Fibroblast of lung (primary cell): ENCODE measurements around the gene ETS1. TPM values are rescaled to one million over a fixed set of nuclear protein-coding genes. Genes with fewer than 3 reads are reported as not detected.

Experiments
- DNase-seq, 2 donors: peaks; one replicate each; pipeline versions ENCODE4 v3.0.0 to v3.0.0-alpha.2; 2010; ENCODE audit warnings: low read depth in 2 of 2
- H2AFZ ChIP-seq: 2 replicates; pipeline ENCODE4 v1.5.1; 2012; ENCODE audit warnings: low read length, control low read depth, inconsistent platforms
- H3K27ac ChIP-seq: 2 replicates; pipeline ENCODE4 v1.5.1; 2011; ENCODE audit warnings: low read length, control low read depth; ENCODE audit not compliant: insufficient read depth
- H3K27me3 ChIP-seq: 2 replicates; pipeline ENCODE4 v1.5.1; 2011; ENCODE audit warnings: mild to moderate bottlenecking, low read length; ENCODE audit not compliant: control insufficient read depth, insufficient read depth
- H3K36me3 ChIP-seq: 2 replicates; pipeline ENCODE4 v1.5.1; 2011; ENCODE audit warnings: low read length; ENCODE audit not compliant: control insufficient read depth, insufficient read depth
- H3K4me1 ChIP-seq: 2 replicates; pipeline ENCODE4 v1.5.1; 2011; ENCODE audit warnings: low read length; ENCODE audit not compliant: control insufficient read depth, insufficient read depth; ENCODE audit errors: extremely low read depth
- H3K4me2 ChIP-seq: 2 replicates; pipeline ENCODE4 v1.5.1; 2011; ENCODE audit warnings: low read length, control low read depth; ENCODE audit not compliant: insufficient read depth; ENCODE audit errors: extremely low read depth
- H3K4me3 ChIP-seq, 4 experiments: fragments of 200-600 bp in 1 of 4; sonication (generic) in 1 of 4; replicated peaks in 1 of 4; 2 replicates each; pipeline ENCODE4 v1.5.1; 2011 to 2016; ENCODE audit warnings: low read length in 4 of 4, low read depth in 3 of 4, mild to moderate bottlenecking in 3 of 4, control low read depth in 2 of 4, inconsistent platforms in 1 of 4, mixed read lengths in 1 of 4; ENCODE audit not compliant: insufficient read depth in 1 of 4; ENCODE audit errors: control extremely low read depth in 1 of 4
- H3K79me2 ChIP-seq: 2 replicates; pipeline ENCODE4 v1.5.1; 2012; ENCODE audit warnings: mild to moderate bottlenecking, low read length, inconsistent platforms; ENCODE audit not compliant: control insufficient read depth, insufficient read depth
- H3K9ac ChIP-seq: 2 replicates; pipeline ENCODE4 v1.5.1; 2011; ENCODE audit warnings: mild to moderate bottlenecking, low read length, control low read depth; ENCODE audit not compliant: insufficient read depth
- H3K9me3 ChIP-seq: 2 replicates; pipeline ENCODE4 v1.5.1; 2012; ENCODE audit warnings: low read depth, low read length; ENCODE audit not compliant: control insufficient read depth, insufficient read depth
- H4K20me1 ChIP-seq: 2 replicates; pipeline ENCODE4 v1.5.1; 2011; ENCODE audit warnings: low read length; ENCODE audit not compliant: control insufficient read depth, insufficient read depth; ENCODE audit errors: extremely low read depth
- CTCF ChIP-seq, 2 donors: IDR thresholded peaks in 1 of 2; conservative IDR thresholded peaks in 1 of 2; 1 replicate in 1 of 2; 2 replicates in 1 of 2; pipeline ENCODE4 v1.5.1; 2011 to 2012; ENCODE audit warnings: low read length in 2 of 2, control low read depth in 1 of 2, inconsistent platforms in 1 of 2, low read depth in 1 of 2, mild to moderate bottlenecking in 1 of 2
- EZH2 ChIP-seq: IDR thresholded peaks from 2 replicates; pipeline ENCODE4 v1.5.1; 2012; ENCODE audit warnings: low read length, control low read depth, mild to moderate bottlenecking; ENCODE audit errors: missing control alignments
- polyA plus RNA-seq, 2 donors: library from polyadenylated mRNA; depleted of rRNA in 1 of 2; stranded (reverse) in 1 of 2; unstranded in 1 of 2; fragments of >200 nt; gene quantifications; 2 replicates each; pipeline ENCODE4 v1.2.1, GENCODE V29; 2011 to 2012; ENCODE audit warnings: missing spikeins in 1 of 2
- total RNA-seq: library from RNA; depleted of rRNA; stranded (reverse); fragments of >200 nt; gene quantifications from 2 replicates; pipeline ENCODE4 v1.2.1, GENCODE V29; 2014

ETS1 gene
- total and polyA plus RNA-seq, 2 donors (not counting 1 experiment from before 2014, with no cell fraction given) = 51.5 to 51.7 TPM

- no peak overlapping the region for H3K9ac ChIP-seq
- no peak overlapping the region for H3K27ac ChIP-seq
- no peak overlapping the region for H3K4me2 ChIP-seq
- no peaks in the 10 kb centered on the region for H3K36me3 ChIP-seq
- H3K4me3 ChIP-seq = no peak overlapping the region
- no peaks in the 10 kb centered on the region for H3K27me3 ChIP-seq
- no peaks in the 10 kb centered on the region for H4K20me1 ChIP-seq
- no peak overlapping the region for H2AFZ ChIP-seq
- TF ChIP-seq CTCF (conservative IDR thresholded peaks at IDR 0.05 in 1 of 2, IDR thresholded peaks at IDR 0.05 in 1 of 2; ENCODE audit: low read depth in 1 of 2, low read length in 2 of 2) (no peak), EZH2 (no peak)
- H3K79me2 ChIP-seq = no peaks in the 10 kb centered on the region
- no peak for DNase-seq
- H3K9me3 ChIP-seq = no peaks in the 10 kb centered on the region
- peaks cover 3% of the 10 kb centered on the region for H3K4me1 ChIP-seq
These were observed 8.4 kb upstream of the ETS1 start for GRCh38 chr11:128595775-128596174.

GRCh38 chr11:128595221-128595620, 7.9 kb upstream of the ETS1 start:
- Histone ChIP-seq H3K4me2 (no peak overlapping the region), H4K20me1 (no peaks in the 10 kb centered on the region), H3K27ac (no peak overlapping the region), H3K27me3 (no peaks in the 10 kb centered on the region), H3K4me3 (no peak overlapping the region), H3K9ac (no peak overlapping the region), H3K9me3 (no peaks in the 10 kb centered on the region), H3K79me2 (no peaks in the 10 kb centered on the region), H2AFZ (no peak overlapping the region), H3K4me1 (peaks cover 3% of the 10 kb centered on the region), H3K36me3 (no peaks in the 10 kb centered on the region)
- TF ChIP-seq CTCF (conservative IDR thresholded peaks at IDR 0.05 in 1 of 2, IDR thresholded peaks at IDR 0.05 in 1 of 2; ENCODE audit: low read depth in 1 of 2, low read length in 2 of 2) = no peak
- TF ChIP-seq EZH2 = no peak
- peak in 1 of 2 donors; percentile 89 for DNase-seq

GRCh38 chr11:128594226-128594625, 6.9 kb upstream of the ETS1 start:
- no peak for DNase-seq
- no peak overlapping the region for H3K4me2 ChIP-seq

More at GRCh38 chr11:128594226-128594625, 6.9 kb upstream of the ETS1 start:
- H3K79me2 ChIP-seq = no peaks in the 10 kb centered on the region
- H4K20me1 ChIP-seq = no peaks in the 10 kb centered on the region
- H3K9me3 ChIP-seq = no peaks in the 10 kb centered on the region
- peaks cover 3% of the 10 kb centered on the region for H3K4me1 ChIP-seq
- H3K4me3 ChIP-seq = no peak overlapping the region
- no peaks in the 10 kb centered on the region for H3K27me3 ChIP-seq
- H3K27ac ChIP-seq = no peak overlapping the region
- no peak overlapping the region for H3K9ac ChIP-seq
- no peak for TF ChIP-seq CTCF (conservative IDR thresholded peaks at IDR 0.05 in 1 of 2, IDR thresholded peaks at IDR 0.05 in 1 of 2; ENCODE audit: low read depth in 1 of 2, low read length in 2 of 2)
- no peak for TF ChIP-seq EZH2
- H3K36me3 ChIP-seq = no peaks in the 10 kb centered on the region
- no peak overlapping the region for H2AFZ ChIP-seq
